GM12873 (cell line): Measurements from ENCODE around the gene UPK2.

ENCODE experiments used
- CTCF ChIP-seq: IDR thresholded peaks from 2 replicates; pipeline ENCODE4 v1.5.1; 2012; ENCODE audit warnings: low read depth, mild to moderate bottlenecking, moderate library complexity, low read length, control low read depth; ENCODE audit not compliant: insufficient read depth; ENCODE audit errors: missing control alignments

The UPK2 gene

GRCh38 chr11:118927554-118928100 lies 28.5 kb upstream of the UPK2 start:
- no peak for TF ChIP-seq CTCF

GRCh38 chr11:118928101-118928869 lies 27.8 kb upstream of the UPK2 start:
- peak; percentile 99 for TF ChIP-seq CTCF

GRCh38 chr11:118928870-118929500 lies 27.1 kb upstream of the UPK2 start:
- no peak for TF ChIP-seq CTCF

- no peak for TF ChIP-seq CTCF
These were observed 26.5 kb upstream of the UPK2 start for GRCh38 chr11:118929501-118930093.

GRCh38 chr11:118930094-118930712 lies 25.9 kb upstream of the UPK2 start:
- TF ChIP-seq CTCF = peak; percentile 96

GRCh38 chr11:118931571-118931970 lies 24.5 kb upstream of the UPK2 start:
- TF ChIP-seq CTCF = no peak

- no peak for TF ChIP-seq CTCF
These were observed 22.6 kb upstream of the UPK2 start for GRCh38 chr11:118933486-118933885.
